Stimulated activated CD8-positive, alpha-beta memory T cell treated with anti-CD3 and anti-CD28 coated beads, Interleukin-4, amount 100 ng/mL, for 48 hours (primary cell): Measurements from ENCODE around the gene GNAQ.
A peak's percentile ranks its signal among the peaks of the same experiment; 100 is the strongest.

Experiments used
- DNase-seq: peaks from one replicate; pipeline ENCODE4 v3.0.0-alpha.2; 2020

GNAQ gene

DNA sequence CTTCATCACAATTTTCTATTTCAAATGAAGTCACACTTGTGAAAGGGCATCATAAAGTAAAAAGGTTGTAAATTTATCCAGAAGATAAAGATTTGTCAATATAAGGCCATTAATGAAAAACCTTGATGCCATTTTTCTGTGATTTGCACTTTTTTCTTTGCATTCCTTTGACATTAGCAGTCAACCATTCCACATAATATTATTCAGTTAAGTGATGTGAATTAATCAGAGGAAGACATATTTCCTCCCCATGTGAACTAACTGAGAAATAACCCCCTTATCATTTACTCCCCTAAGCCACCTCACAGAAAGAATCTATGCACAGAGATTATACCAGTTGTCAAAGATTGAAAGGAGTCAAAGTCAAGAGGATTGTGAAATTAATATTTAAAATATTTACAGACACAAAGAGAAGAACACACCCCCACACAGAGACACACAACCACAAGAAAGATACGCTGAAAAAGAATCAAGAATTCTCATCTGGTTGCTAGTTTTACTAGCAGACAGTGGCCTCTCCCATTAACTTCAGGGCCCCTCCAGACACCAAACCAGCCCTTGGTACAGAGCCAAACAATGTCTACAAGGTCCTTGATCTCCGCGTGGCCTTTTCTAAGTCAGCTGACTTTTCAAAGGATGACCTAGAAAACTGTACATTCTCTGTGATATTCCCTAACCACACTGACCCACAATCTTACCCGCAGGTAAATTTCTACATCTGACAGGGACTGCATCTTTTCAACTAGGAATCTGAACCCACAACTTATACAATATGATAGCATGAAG, 29.5 kb downstream of the GNAQ start:
- DNase-seq = no peak

DNA sequence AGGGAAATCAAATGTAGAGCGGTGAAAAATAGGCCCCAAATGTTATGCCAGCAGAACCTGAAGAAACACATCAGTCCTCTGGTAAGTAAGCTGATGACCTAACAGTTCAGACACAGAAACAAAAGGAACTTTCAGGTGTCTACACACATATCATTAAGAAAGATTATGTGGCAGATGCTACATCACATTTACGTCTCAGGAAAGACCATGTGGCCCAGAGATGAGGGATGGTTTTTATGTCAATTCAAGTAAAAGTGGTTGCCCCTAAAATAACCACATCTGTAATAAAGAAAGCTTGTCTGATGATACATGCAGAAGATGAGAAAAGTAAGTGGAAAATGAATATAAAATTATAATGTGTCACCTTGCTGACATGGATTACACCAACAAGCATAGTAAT, 31.4 kb downstream of the GNAQ start:
- no peak for DNase-seq

DNA sequence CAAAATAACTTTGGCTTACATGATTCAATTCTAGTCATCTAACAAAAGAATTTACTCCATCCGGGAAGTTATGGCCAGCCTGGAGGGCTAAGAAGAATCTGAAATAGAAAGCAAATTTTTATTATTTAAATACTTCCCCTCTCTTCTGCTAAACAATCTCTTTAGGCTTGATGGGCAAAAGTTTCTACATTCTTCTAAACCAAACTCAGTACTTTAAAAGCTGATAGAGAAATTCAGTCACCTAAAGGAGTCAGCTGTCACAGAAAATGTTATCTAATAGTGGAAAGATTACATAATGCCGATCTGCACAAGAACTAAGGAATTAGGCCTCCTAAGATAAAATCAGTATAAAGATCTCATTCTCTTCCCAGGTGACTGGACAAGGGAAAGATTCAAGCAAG, 32.4 kb downstream of the GNAQ start:
- DNase-seq = no peak

DNA sequence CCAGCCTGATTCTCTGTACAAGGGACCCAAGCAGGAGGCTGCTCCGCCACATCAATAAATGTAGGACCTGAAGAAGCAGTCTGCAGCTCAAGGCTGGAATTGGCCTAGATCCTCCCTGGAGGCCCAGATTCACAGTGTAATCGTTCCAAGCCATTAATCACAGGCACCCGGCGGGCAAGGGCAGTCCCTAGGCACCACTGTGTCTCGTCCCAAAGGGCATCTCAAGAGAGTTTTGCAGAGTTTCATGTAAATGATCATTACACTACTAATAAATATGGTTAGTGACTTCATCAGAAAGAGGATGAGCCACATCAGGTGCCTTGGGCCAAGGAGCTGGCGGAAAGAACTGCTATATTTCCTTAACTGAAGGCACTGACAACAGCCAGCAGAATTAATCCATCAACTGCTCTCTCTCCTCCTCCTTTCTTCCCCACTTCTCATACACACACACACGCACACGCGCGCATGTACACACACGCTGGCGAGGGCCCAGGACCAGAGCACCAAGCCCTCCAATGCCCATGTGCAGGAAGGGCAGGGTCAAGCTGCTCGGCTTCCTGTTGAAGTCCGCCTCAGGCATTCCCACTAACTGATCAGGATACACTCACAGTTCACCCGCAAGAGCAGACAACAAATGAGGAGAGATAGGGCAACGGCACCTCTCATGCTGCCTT, 33.9 kb downstream of the GNAQ start:
- no peak for DNase-seq

DNA sequence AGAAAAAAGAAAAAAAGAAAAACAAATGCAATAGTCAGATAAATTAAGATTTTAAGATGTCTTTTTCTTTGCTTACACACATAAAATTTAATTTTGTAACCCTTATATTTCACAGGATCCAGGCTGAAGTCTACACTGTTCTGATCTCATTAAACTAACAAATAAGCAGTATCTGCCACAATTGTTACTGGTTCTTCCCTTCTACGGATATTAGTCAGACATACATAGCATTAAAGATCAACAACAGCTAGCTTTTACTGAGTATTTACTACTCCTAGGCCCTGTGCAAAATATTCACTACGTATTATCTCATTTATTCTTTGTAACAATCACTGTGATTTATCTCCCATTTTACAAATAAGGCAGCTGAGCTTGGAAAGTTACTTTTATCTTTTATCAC, 34.9 kb downstream of the GNAQ start:
- no peak for DNase-seq

DNA sequence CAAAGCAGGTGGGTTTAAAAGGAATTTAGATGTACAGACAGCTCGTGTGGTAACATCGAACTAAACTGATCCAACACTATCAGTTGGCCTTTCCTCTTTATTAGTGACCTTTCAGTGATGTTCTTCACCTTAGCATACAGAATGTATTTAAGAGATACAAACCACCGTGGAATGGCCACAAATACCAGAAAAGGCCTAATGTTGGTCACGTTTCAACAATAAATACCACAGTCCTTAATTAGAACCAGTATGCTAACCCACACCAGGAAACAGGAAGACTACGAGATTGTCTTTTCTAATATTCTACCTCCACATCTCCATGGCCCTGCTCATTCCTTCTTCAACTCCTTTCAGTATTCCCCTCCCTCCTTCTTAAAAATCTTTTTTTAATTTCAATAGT, 40.4 kb downstream of the GNAQ start:
- DNase-seq = no peak

DNA sequence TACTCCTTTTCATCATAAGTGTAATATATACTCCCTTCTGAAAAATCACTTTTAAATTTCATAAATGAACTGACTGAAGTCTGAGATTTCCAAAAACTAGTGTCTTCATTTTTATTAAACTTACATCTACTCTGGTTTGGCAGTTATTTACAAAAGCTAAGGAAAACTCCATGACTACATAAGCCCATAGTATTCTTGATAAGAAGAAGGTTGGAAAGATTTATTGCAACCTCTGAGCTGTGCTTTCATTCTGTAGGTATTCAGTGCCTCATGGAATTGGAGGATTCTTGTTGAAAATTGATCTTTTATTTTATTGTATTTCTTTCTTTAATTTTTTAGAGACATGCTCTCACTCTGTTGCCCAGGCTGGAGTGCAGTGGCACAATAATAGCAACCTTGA, 41.7 kb downstream of the GNAQ start:
- no peak for DNase-seq

DNA sequence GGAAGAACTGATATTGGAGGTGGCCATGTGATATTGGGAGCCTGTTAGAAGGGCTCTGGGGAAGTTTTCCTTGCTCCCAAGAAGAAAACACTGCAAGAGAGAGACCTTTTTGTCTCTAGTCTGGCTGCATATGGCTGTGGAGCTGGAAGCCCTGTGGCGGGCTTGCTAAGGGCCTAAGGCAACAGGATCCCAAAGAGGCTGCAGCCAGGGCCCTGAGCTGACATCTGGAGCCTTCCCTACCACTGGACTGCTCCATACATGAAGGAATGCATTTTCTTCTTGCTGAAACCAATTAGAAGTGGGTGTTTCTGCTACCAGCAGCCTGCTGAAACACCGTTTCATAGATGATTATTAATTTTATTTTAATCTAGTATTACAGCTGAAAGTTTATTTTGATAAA, 42.2 kb downstream of the GNAQ start:
- DNase-seq = no peak

DNA sequence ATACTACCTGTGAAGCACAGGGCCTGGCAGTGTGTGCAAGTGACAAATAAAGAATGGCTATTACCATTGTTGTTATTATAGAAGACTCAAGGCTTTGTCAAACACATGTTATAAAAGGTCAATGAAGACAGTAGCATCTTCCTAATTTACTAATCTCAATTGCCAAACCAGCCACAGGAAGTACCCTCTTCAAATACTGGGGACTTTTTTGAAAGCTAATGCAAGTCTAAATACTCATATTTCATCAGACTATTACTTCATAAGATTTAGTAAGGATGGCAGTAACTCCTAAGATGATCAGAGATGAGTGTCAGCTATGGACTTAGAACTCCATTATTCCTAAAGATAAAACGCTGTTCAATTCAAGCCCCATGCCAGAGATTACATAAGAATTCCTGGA, 43.0 kb downstream of the GNAQ start:
- no peak for DNase-seq

DNA sequence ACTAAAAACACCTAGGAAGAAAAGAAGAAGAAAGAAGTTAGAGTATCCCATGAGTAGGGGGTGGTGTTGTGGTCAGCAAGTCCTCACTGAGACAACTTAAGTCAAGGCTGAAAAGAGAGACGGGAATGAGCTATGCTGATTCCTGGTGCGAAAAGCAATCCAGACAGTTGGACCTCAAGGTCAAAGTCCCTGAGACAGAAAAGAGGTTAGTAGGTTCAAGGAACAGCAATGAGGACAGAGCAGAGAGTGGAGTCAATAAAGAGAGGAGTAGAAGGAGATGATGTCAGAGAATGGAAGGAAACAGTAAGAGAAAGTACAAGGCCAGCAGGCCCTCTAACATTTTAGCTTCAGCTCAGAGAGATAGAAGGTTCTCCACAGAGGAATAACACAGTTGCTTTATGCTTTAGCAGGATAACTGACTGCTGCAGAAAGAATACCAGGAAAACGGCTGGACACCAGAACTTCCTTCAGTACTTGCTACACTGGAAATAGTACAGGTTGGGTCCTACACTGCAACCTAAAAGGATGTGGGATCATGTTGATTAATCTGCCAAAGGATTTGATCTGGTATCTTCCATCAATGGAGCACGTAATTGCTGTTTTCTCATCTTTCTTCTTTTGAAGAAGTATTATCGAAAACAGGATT, 43.6 kb downstream of the GNAQ start:
- no peak for DNase-seq

DNA sequence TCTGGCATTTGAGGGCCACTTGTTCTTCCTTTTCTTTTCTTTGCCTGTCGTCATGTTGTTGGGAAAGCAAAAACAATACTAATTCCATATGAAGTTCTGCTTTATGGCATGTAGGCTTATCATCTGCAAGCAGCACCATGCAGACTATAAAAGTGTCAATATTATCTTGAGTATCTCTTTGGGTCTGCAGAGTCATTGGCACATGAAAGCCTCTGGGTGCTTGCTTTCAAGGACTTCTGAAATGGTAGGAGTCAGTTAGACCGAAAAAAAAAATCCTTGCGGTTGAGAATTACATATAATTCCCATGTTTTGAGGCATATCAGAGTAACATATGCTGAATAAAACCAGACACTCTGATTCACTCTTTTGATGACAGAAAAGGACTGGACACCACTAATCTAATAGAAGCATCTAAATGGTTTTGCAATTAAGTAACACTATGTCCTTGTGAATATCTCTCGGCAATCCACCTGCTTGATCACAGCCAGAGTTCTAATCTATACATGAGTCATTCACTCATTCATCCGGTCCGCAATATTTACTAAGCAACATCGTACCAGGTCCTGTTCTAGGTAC, 44.4 kb downstream of the GNAQ start:
- DNase-seq = no peak

DNA sequence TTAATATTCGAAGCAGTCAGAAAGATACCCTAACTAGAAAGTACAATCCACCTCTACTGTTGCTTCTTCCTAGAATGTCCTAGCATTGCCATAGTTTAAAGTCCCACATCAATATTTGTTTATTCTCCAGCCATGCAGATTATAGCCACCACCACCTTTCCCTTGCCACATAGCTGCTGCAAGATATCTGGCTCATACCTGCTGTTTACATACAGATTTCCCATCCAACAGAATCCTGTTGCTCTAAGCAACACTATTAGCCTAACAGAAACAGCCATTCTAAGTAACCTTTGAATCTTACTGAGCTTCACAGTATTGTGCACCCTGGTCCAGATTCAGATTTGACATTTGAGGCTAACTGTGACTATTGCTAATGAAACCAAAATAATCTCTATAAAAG, 45.6 kb downstream of the GNAQ start:
- no peak for DNase-seq

DNA sequence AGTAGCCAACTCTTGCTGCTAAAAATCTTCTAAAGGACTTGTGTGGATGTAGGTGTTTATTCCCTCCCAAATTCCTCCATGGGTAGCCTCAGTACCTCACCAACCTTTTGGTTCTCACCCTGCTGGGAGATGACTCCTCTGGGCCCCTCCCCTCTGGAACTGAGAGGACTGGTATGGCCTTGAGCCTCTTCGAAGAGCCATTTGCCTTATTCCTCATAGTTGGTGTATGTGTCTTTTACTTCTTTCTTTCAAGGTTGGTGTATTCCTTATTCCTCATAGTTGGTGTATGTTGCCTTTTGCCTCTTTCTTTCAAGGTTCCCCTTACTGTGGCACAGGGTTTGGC, 48.3 kb downstream of the GNAQ start:
- no peak for DNase-seq

DNA sequence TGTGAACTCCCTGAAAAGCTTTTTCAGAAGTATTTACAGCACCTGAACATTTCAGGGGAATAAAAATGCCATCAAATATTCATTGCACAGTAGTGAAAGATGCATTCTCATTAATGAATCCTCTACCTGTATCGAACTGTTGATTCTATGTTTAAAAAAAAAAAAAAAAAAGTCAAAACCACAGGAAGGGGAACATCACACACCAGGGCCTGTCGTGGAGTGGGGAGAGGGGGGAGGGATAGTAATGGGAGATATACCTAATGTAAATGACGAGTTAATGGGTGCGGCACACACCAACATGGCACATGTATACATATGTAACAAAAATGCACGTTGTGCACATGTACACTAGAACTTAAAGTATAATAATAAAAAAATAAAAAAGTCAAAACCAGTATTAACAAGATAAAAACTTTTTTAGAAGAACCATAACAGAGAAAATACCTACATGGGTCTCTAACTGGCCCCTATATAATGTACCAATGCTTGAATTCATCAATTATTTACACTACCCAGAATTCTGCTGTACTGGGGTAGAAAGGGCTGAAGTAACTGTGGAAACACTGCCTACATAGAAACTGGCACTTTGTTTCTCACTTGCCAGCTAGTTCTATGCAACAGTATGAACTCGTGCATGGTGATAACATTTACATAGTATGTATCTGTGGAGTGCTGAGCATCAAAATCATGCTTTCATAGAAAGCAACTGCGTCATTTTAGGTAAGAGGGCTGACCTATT, 48.9 kb downstream of the GNAQ start:
- DNase-seq = no peak

DNA sequence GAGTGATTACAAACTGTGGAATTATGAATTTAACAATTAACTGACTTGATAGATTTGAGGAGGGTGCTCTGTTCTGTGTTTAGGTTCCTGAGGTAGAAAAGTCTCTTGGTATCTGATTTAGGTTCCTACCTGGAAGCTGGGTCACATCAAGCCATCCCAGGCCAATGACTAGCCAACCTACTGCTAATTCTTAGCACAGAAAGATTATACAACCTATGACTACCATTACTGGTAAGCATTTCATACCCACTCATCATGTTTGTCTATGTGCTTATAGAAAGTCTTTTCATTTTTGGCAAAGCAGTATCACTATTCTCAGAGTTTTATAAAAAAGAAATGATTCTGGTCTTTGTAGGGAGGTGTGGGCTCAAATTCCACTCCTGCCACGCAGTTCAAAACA, 49.7 kb downstream of the GNAQ start:
- DNase-seq = no peak

DNA sequence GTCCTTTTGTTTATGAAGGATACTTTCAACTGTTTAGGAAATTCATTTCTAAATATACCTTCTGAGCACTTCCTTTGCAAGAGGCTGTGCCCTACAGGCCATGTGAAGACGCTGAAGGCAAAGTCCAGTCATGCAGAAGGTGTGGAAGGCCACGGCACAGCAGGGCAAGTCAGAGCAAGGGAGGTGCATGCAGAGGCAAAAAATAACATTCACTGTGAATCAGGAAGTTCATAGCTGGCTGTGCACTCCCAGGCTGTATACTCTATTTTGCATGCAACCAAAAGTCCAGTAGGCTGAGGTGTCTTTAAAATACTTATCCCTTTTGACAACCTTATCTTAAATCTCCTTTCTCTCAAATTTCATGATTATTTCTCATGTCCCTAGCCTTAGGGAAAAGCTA, 50.3 kb downstream of the GNAQ start:
- no peak for DNase-seq

DNA sequence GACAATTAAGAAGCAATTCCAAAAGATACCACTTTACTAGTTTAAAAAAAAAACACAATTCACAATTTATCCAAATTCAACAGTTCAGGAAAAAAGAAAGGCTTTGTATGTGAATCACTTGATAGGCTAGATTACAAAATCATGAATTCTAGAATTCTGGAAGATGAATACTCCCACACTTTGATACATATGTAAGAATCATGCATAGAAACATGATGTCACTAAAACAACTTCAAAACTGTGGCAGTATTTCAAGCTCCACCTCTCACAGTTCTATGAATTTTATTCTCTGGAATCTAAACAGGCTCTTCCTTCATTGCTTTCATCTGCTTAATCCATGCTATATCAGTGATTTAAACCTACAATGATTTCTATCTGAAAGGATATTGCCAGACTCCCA, 51.0 kb downstream of the GNAQ start:
- no peak for DNase-seq

DNA sequence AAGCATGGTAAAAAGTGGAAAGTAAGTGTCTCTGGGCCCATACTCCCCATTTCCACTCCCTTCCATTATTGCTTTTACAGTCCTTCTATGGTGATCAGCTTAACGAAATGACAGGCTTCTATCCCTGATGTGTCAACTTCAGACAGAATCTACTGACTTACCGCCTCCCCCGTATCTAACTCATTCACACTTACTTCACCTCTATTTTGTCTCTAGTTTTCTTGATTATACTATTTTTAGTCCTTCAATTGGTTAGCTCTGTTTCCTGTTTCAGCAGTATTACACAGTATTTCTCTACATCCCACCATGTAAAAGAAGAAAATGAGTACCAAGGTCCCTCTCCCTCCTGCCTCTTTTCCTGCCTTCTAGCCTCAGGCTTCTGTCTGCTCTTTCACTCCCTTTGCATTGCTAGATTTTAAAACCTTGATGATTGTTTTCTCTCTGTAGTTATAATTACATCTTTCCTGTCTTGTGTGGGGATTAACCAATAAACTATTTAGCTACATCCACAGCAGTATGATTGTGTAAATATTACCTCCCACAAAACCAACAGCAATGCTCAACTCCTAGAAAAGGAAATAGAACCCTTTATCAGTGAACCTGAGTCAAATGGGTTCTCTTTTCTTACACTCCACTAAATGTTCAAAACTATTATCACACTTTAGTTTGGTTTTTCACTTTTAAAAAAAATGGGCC, 53.4 kb downstream of the GNAQ start:
- no peak for DNase-seq

DNA sequence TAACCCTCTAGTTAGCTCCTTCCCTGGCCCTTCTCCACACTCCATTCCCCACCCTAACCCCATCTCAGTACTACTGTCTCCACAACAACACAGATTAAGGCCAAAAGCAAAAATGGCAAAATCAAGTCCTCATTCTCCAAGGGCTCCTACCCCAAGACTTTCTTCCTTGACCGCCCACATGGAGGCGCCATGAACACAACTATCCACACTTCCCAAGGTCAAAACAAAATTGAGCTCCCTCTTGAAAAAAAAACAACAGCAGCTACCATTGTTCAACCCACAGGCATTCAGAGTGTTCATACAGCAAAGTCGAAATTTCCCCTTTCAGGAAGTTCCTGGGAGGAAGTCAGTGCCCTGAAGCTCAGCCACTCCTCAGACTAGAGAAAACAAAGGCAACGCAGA, 54.4 kb downstream of the GNAQ start:
- peak; percentile 58 for DNase-seq

DNA sequence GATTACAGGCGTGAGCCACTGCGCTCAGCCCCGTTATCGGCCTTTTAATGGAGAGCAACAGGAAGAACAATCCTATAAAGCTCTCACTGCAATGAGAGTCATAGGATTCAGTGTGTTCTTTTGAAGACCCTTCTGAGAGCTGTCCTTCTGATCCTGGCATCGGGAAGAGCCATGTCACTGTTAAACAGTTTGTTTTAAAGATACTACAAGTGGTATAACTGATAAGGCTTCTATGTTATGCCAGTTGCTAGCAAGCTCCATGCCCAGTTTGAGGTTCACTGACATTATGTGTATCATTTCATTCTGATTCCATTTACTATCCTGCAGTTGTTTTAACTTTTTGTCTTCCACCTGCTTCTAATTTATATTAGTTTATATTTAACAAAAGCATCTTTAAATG, 55.8 kb downstream of the GNAQ start:
- no peak for DNase-seq

DNA sequence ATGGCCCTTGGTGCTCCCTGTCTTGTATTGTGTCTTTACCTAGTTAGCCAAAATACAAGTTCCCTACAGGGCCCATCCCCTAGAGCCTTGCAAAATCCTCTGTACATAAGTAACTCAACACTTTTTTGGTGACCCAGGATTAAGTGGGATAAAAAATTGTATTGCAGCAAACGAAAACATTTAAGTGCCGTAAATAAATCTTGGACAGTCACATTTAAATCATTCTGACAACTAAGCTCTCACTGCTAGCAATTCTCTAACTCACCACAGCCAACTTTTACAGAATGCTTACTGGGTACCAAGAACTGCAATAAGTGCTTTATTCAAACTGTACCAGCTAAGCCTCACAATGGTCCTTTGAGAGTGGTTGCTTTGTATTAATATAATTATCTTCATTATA, 56.6 kb downstream of the GNAQ start:
- DNase-seq = no peak

DNA sequence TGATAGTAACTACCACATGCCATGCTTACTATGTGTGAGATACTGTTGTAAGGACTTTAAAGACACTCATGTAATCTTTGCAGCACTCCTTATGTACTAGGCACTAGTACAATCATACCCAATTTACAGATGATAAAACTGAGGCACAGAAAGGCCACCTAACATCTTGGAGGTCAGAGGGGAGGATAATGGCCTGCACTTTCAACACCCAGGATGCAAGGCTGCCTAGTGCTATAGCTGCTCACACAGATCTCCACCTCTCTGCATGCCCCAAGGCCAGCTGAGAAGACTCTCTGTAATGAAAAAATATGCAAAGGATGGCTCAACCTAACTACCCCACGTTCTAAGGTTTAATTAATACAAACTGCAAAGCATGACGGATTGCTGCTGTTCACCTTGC, 57.2 kb downstream of the GNAQ start:
- DNase-seq = no peak

DNA sequence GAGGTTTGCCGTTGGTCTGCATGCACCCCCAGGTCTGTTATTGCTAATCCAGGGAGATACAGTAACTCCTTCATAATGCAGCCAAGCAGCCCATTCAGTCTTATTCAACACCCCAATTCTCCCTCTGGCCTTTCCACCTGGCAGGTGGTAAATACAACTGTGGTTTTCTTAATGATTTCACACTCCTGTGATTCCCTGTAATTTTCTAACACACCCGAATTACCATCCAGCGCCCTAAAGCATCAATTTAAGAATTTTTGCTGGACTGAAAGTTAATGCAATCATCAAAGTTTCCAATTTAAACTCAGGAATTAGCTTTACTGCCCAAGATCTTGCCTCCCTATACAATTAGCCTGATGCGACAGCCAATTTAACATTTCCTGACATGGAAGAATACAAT, 62.5 kb downstream of the GNAQ start:
- DNase-seq = no peak
